Activated T-helper 17 cell treated with anti-CD3 and anti-CD28 coated beads, Interleukin-2, amount 50 U/mL, for 72 hours (primary cell): ENCODE data around the gene RNF224. TPM values are rescaled to one million over a fixed set of nuclear protein-coding genes. Genes with fewer than 3 reads are reported as not detected.

Source experiments
- ATAC-seq: fragments of 150-1000 bp; cut with Tn5 transposase; replicated peaks from 2 replicates; pipeline ENCODE4 v1.10.0; 2021; ENCODE audit warnings: mild to moderate bottlenecking, moderate library complexity
- H3K27ac Mint-ChIP-seq: one replicate; pipeline ENCODE4 v1.8.0; 2022; ENCODE audit warnings: mixed read lengths
- H3K27me3 Mint-ChIP-seq: one replicate; pipeline ENCODE4 v1.8.0; 2022; ENCODE audit warnings: mixed read lengths
- H3K36me3 Mint-ChIP-seq: one replicate; pipeline ENCODE4 v1.8.0; 2022; ENCODE audit warnings: low read depth, mild to moderate bottlenecking, mixed read lengths
- H3K4me1 Mint-ChIP-seq: one replicate; pipeline ENCODE4 v1.8.0; 2022; ENCODE audit warnings: mixed read lengths
- H3K4me3 Mint-ChIP-seq: one replicate; pipeline ENCODE4 v1.8.0; 2022; ENCODE audit warnings: mild to moderate bottlenecking, mixed read lengths
- H3K9me3 Mint-ChIP-seq: one replicate; pipeline ENCODE4 v1.8.0; 2022; ENCODE audit warnings: mixed read lengths
- total RNA-seq, 2 donors: library from RNA; stranded (reverse); gene quantifications; one replicate each; pipeline ENCODE4 v1.2.3, GENCODE V29; 2022

The RNF224 gene
- total RNA-seq, 2 donors from 2014 or later, result 0.17 TPM; not detected in 1

GRCh38 chr9:137243626-137244485, 16.6 kb downstream of the RNF224 start:
- no peaks in the 10 kb centered on the region for H3K9me3 Mint-ChIP-seq
- no peaks in the 10 kb centered on the region for H3K27me3 Mint-ChIP-seq
- no peak overlapping the region for H3K27ac Mint-ChIP-seq
- H3K4me3 Mint-ChIP-seq, result peak overlapping the region; percentile 4
- ATAC-seq, result no peak
- H3K36me3 Mint-ChIP-seq, result peaks cover 34% of the 10 kb centered on the region
- peaks cover 5% of the 10 kb centered on the region for H3K4me1 Mint-ChIP-seq

- Mint-ChIP-seq H3K4me3 (no peak overlapping the region), H3K27ac (no peak overlapping the region), H3K36me3 (peaks cover 34% of the 10 kb centered on the region), H3K9me3 (no peaks in the 10 kb centered on the region), H3K27me3 (no peaks in the 10 kb centered on the region), H3K4me1 (peaks cover 5% of the 10 kb centered on the region)
- no peak for ATAC-seq
Measured at GRCh38 chr9:137244486-137245449, 17.5 kb downstream of the RNF224 start.

DNA sequence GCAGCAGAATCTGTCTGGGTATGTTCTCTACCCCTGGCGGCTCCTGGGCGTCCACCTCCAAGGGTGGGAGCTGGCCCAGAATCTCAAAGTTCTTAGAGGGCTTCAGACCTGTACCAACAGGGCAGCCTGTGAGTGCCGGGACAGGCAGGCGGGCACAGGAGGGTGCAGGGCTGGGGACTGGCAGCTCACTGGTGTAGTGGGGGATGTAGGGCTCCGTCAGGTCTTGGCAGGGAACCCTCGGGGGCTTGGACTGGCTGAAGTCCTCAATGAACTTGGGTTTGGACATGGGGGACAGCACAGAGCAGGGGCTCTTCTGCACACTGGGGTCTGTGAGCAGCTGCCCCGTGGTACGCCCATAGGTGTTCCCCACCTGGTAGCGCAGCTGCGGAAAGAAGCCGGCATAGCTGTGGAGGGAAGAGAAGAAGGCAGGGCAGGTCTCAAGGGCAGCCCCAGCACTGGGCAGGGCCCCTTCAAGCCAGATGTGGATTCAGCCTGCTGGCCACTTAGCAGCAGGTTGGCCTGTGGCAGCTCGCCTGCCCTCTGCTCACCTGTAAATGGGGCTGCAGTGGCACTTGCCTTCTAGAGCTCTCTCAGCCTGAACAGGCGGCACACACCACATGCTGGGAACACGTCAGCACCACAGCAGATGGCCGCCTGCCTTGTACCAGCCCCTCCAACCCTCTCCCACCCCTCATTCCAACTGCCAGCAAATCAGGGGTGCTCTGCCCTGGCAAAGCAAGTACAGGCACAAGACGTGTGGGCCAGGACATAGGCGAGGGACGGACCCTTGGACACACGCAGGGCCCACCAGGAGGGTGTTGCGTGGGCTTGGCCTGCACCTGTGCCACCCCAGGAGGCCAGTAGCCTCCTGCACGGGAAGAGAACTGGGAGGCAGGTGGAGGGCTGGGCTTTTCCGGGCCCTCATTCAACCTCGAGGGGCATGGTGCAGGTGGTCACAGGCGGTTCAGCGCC, 18.4 kb downstream of the RNF224 start:
- H3K9me3 Mint-ChIP-seq, result no peaks in the 10 kb centered on the region
- no peak overlapping the region for H3K4me3 Mint-ChIP-seq
- H3K36me3 Mint-ChIP-seq, result peaks cover 33% of the 10 kb centered on the region
- ATAC-seq, result no peak
- H3K27me3 Mint-ChIP-seq, result no peaks in the 10 kb centered on the region
- H3K4me1 Mint-ChIP-seq, result peaks cover 5% of the 10 kb centered on the region
- H3K27ac Mint-ChIP-seq, result no peak overlapping the region

DNA sequence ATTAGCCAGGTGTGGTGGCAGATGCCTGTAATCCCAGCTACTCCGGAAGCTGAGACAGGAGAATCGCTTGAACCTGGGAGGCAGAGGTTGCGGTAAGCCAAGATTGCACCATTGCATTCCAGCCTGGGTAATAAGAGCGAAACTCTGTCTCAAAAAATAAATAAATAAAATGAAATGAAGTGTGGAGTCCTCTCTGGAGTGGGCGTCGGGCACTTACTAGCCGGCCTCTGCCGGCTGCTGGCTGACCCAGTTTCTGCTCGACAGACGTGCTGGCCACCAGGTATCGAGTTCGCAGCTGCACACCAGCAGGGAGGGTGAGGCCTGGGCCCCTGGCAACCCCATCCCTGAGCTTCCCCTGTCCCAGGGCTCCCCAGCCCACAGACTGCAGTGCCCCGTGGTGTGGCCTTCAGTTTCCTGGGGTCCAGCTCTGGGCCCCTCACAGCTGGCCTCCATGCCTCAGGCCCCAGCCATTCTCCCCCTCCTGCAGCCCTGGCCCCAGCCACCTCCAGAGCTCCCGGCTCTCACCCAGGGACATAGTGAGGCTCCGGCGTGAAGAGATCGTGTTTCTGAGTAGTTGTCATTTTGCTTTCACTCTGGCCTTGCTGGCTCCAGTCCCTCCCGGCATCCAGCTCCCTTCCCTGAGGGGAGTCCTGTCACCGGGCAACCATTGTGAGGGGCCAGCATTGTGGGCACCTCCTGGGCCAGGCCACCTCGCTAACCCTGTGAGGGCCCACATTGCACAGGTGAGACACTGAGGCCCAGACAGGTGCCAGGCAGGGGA, 20.0 kb downstream of the RNF224 start:
- peaks cover 21% of the 10 kb centered on the region for H3K36me3 Mint-ChIP-seq
- H3K4me3 Mint-ChIP-seq, result no peak overlapping the region
- H3K27me3 Mint-ChIP-seq, result no peaks in the 10 kb centered on the region
- no peaks in the 10 kb centered on the region for H3K4me1 Mint-ChIP-seq
- H3K27ac Mint-ChIP-seq, result no peak overlapping the region
- no peak for ATAC-seq
- H3K9me3 Mint-ChIP-seq, result no peaks in the 10 kb centered on the region

- no peaks in the 10 kb centered on the region for H3K9me3 Mint-ChIP-seq
- H3K36me3 Mint-ChIP-seq, result peaks cover 16% of the 10 kb centered on the region
- H3K4me3 Mint-ChIP-seq, result no peak overlapping the region
- H3K27me3 Mint-ChIP-seq, result no peaks in the 10 kb centered on the region
- no peak for ATAC-seq
- H3K4me1 Mint-ChIP-seq, result no peaks in the 10 kb centered on the region
- no peak overlapping the region for H3K27ac Mint-ChIP-seq
Measured at GRCh38 chr9:137247916-137248175, 20.5 kb downstream of the RNF224 start.

DNA sequence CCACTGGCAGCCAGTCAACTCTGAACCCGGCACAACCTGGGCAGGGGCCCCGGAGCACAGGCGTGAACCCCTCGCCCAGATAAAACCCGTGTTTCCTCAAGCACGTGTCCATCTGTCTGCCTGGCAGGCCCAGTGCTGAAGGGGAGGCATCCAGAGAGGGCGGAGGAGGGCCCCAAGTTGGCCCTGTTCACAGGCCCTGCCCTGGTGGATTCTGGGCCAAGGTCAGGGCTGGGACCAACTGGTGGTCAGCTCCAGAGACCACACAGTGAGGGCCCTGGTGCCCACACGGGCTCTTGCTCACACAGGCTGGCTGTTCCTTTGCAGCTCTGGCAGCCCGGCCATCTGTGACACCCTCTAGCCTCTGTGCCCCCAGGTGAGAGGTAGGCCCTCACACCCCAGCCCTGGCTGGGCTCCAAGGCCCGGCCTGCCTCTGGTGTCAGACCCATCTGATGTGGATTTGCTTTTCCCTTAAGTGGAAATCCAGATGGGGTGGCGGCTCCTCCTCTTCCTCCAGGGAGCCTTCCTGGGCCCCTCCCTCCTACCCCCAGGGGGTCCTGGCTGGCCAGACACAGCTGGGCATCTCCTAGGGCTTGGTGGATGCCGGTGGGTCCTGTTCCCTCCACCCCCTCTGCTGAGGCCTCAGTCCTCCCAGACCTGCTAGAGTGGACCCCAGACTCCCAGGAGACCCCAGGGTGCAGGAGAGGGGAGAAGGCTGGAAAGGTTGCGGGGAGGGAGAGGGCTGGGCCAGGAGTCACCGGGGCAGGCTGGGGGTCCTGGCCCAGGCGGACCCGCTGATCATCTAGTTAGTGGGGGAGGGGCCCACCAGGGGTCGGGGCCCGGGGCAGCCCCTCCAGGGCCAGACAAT, 23.3 kb downstream of the RNF224 start:
- Mint-ChIP-seq H3K9me3 (no peaks in the 10 kb centered on the region), H3K27ac (no peak overlapping the region), H3K27me3 (no peaks in the 10 kb centered on the region), H3K4me1 (peaks cover 4% of the 10 kb centered on the region), H3K4me3 (no peak overlapping the region), H3K36me3 (peaks cover 6% of the 10 kb centered on the region)
- ATAC-seq, result no peak

GRCh38 chr9:137251194-137251461, 23.8 kb downstream of the RNF224 start, which contains the start of gene STPG3:
Gene STPG3, plus strand, starts transcription at chr9:137251286. Its CDS starts 1 bp downstream, at chr9:137251287.
- H3K36me3 Mint-ChIP-seq, result peaks cover 7% of the 10 kb centered on the region
- H3K27ac Mint-ChIP-seq, result no peak within 1 kb of the TSS
- H3K27me3 Mint-ChIP-seq, result no peaks in the 10 kb centered on the region
- peaks cover 4% of the 10 kb centered on the region for H3K4me1 Mint-ChIP-seq
- no peak within 1 kb of the TSS for H3K4me3 Mint-ChIP-seq
- H3K9me3 Mint-ChIP-seq, result no peaks in the 10 kb centered on the region
- ATAC-seq, result no peak

- no peaks in the 10 kb centered on the region for H3K27me3 Mint-ChIP-seq
- H3K4me3 Mint-ChIP-seq, result no peak overlapping the region
- no peak overlapping the region for H3K27ac Mint-ChIP-seq
- peaks cover 4% of the 10 kb centered on the region for H3K4me1 Mint-ChIP-seq
- ATAC-seq, result no peak
- H3K9me3 Mint-ChIP-seq, result no peaks in the 10 kb centered on the region
- H3K36me3 Mint-ChIP-seq, result peaks cover 12% of the 10 kb centered on the region
Measured at GRCh38 chr9:137251490-137252268, 24.4 kb downstream of the RNF224 start.

GRCh38 chr9:137252555-137253506, 25.5 kb downstream of the RNF224 start:
- no peak for ATAC-seq
- Mint-ChIP-seq H3K9me3 (no peaks in the 10 kb centered on the region), H3K36me3 (peaks cover 24% of the 10 kb centered on the region), H3K27me3 (no peaks in the 10 kb centered on the region), H3K4me3 (no peak overlapping the region), H3K4me1 (peaks cover 4% of the 10 kb centered on the region), H3K27ac (no peak overlapping the region)

DNA sequence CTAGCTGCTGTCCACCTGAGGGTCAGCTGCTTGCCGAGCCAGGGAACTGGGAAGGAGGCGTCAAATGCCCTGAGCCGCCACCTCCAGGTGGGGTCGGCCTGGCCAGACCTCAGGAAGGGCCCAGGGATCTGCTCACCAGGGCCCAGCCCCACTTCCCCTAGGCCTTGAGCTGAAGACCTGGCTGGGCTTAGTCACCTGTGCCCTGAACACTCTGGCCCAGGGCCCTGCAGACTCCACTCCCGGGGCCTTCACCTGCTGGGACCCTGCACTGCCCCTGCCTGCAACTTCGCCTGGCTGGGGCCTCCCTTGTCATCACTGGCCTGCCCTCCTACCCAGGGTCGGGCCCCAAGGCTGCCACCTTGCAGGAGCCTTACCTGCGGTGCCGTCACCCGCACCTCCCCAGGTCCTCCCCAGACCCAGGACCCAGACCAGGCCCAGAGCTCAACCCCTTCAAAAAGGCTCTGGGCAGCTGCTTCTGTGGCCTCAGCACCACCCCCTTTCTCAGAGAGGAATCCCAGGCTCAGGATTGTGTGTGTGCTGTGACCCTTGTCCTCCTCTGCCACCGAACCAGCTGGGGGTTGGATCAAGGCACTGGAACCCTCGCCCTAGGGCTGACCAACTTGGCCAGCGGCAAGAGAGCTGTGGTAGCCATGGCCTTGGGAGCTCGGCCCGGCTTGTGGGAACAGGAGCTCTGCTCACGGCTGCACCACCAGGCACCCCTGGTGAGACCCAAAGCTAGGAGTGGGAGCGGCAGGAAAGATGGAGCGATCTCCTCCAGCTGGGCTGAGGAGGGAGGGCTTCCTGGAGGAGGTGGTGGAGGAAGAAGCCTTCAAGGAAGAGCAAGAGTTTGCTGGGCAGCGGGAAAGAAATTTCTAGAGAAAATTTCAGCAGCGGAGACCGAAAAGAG, 26.7 kb downstream of the RNF224 start:
- Mint-ChIP-seq H3K27me3 (no peaks in the 10 kb centered on the region), H3K9me3 (no peaks in the 10 kb centered on the region), H3K27ac (peak overlapping the region; percentile 76), H3K36me3 (peaks cover 35% of the 10 kb centered on the region), H3K4me3 (peak overlapping the region; percentile 85), H3K4me1 (peaks cover 4% of the 10 kb centered on the region)
- ATAC-seq, result no peak
